Renal cortex interstitium (tissue), 11 donors: ENCODE results near the gene ANKRD55. TPM values are rescaled to one million over a fixed set of nuclear protein-coding genes. Genes with fewer than 3 reads are reported as not detected.
"Not testable (repeated sequence)": the region's sequence is repeated elsewhere in the genome, so short reads cannot be mapped to it uniquely, and the experiment has no call there.

Experiments used
- DNase-seq, 11 donors: peaks; one replicate each; pipeline ENCODE4 v3.0.0-alpha.2; 2013; ENCODE audit warnings: low read depth in 9 of 11, low spot score in 4 of 11; ENCODE audit errors: extremely low read depth in 1 of 11
- polyA plus RNA-seq, 3 donors: library from polyadenylated mRNA; unstranded; fragments of 120-200 nt; gene quantifications; one replicate each; pipeline ENCODE4 v1.2.1, GENCODE V29; 2013; ENCODE audit not compliant: insufficient read length in 3 of 3

ANKRD55 gene
- polyA plus RNA-seq, 3 donors, result 1.2 to 1.4 (median 1.4) TPM

- no peak for DNase-seq
Observed at GRCh38 chr5:56095579-56096102, 137.5 kb downstream of the ANKRD55 start.

DNA sequence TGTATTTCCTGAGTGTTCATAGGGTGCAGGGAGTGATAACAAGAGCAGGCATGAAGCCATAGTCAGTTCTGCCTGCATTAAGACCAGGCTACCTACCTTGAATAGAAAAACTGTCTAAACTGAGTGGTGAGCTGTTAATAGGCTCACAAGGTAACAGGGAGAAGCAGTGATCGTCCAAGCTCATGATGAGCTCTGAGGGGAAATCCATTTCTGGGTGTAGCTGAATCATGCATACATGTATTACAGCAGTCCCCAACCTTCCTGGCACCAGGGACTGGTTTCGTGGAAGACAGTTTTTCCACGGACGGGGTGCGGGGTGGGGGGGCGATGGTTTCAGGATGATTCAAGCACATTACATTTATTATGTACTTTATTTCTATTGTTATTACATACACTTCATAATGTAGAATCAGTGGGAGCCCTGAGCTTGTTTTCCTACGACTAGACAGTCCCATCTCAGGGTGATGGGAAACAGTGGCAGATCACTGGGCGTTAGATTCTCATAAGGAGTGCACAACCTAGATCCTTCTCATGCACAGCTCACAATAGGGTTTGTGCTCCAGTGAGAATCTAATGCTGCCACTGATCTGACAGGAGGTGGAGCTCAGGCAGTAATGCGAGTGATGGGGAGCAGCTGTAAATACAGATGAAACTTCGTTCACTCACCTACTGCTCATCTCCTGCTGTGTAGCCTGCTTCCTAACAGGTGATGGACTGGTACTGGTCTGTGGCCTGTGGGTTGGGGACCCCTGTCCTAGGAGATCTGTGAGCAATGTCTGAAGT, 138.4 kb downstream of the ANKRD55 start:
- DNase-seq, result no peak

DNA sequence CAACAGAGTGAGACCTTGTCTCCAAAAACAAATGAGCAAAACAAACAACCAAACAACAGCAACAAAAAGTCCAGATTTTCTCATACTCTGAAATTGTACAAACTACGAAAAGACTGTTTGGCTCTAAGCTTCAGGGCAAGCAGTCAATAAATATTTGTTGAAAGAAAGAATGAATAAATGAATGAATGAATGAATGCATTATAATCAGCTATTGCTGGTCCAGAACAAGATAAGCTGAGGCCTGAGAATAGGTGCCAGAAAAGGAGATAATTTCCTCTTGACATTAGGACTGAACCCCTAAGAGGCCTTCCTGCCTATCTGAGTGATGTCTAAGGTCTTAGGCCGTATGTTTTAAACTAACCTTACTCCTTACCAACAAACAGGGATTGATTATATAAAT, 139.2 kb downstream of the ANKRD55 start:
- DNase-seq, result no peak

DNA sequence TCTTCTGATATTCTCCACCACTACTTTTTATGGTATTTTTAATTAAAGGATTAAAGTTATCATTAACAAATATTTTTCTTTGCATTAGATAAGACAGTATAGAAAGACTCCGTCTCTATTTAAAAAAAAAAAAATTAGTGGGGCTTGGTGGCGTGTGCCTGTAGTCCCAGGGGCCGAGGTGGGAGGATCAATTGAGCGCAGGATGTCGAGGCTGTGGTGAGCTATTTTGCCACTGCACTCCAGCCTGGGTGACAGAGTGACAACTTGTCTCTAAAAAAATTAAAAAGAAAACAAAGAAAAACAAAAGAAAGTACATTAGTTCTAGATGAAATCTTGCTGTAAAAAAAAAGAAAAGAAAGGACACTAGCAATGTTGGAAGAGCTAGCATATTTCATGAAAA, 141.0 kb downstream of the ANKRD55 start:
- DNase-seq, result no peak

DNA sequence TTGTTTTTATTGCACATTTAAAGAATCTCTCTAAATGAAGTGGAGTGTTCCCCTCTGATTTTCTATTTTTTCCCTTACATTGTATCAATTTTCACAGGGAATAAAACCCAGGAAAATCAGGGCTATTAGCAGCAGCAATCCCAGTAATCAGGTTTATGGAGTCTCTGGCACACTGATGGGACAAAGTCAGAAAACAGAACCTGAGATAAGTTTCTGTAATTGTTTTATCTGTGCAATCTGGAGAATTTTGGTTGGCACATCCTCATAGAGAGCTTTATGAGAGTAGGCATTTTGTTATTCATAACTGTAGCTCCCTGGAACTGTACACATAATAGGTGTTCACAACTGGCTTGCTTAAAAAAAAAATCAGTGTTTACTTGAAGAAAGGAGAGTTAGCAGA, 141.5 kb downstream of the ANKRD55 start:
- DNase-seq, result no peak

DNA sequence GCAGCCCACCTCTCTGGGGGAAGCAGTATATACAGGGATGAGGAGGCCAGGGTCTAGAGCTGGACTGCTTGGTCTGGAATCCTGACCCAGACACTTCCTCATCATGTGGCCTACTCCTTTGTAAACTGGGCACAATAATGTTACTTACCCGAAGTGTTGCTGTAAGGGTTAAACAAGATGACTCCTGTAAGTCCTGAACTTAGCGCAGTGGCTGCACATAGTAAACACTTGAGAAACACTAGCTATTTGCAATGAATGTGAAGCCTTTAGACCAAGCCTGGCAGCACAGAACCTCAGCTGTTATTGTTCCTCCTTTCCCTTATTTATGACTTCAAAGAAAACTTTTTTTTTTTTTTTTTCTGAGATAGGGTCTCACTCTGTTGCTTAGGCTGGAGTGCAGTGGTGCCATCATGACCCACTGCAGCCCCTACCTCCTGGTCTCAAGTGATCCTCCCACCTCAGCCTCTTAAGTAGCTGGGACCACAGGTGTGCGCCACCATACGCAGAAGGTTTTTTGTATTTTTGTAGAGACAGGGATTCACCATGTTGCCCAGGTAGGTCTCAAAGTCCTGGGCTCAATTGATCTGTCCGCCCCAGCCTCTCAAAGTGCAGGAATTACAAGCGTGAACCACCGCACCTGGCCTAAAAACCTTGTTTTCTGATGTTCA, 142.2 kb downstream of the ANKRD55 start:
- DNase-seq, result no peak

GRCh38 chr5:56088967-56089829, 143.9 kb downstream of the ANKRD55 start:
- DNase-seq, result no peak

DNA sequence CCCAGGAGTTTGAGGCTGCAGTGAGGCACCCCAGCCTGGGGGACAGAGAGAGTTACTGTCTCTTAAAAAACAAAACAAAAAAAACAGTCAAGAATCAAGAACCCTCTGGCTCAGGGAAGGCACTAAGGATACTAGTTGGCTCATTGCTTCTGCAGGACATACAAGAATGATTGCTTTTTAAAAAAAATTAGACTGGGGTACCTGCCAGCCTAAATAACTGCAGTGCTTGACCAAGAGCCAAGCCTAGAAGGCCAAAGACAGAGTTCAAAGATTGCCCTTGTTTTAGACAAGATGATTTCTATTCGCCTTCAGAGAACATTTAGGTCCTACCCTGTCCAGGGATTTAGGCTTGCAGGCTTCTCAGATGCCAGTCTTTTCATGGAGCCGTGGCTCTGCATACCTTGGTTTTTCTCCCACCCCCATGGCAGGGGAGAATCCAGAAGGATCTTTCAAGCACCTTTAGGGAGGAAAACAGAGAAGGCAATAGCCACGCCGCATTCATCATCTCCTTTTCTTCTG, 144.6 kb downstream of the ANKRD55 start:
- DNase-seq, result no peak

DNA sequence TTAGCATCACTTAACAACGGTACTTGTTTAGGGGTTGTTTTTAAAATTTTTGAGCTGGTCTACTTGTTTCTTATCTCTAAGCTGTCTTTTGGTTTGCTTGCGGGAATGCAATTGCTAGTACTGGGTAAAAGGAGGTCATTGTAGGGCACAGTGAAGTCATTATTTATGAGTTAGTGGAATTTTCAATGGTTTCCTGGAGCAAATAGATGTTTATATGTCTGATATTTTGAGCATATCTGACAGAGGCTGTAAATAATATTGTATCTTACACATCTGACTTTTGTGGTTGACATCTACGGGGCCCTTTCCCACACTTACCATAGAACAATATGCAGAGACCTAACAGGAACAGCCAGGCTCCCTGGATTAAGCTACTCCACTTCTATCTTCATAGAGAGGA, 147.9 kb downstream of the ANKRD55 start:
- no peak for DNase-seq

- DNase-seq, result no peak
Observed at GRCh38 chr5:56083286-56083854, 149.8 kb downstream of the ANKRD55 start.

DNA sequence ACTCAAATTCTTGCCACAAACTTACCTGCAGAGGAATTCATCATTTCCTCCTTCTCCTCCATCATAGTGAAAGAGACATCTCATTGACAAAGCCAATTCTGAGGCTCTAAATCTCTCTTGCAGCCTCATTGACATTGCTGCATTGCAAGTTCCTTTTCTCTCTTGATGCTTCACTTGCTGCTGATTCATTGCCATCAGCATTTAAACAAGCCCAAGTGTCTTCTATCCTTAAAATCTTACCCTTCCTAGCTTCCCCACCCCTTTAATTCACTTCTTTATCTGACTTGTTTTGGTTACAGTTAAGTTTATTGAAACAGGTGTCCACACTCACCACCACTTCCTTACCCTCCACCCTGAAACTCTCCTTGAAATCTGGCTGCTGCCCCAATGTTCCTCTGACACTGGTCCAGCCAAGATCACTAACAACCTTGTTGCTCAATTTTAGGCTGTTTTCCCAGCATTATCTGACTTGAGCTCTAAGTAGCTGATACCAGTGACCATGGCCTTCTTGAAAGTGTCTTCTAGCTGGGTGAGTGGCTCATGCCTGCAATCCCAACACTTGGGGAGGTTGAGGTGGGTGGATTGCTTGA, 152.0 kb downstream of the ANKRD55 start:
- DNase-seq, result not testable (repeated sequence)

GRCh38 chr5:56080375-56081052, 152.6 kb downstream of the ANKRD55 start:
- DNase-seq, result no peak

DNA sequence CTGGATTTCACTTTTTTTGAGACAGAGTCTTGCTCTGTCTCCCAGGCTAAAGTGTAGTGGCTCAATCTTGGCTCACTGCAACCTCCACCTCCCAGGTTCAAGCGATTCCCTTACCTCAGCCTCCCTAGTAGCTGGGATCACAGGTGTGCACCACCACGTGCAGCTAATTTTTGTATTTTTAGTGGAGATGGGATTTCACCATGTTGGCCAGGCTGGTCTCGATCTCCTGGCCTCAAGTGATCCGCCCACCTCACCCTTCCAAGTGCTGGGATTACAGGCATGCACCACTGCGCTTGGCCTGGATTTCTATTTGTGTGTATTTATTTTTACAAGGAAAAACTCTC, 154.0 kb downstream of the ANKRD55 start:
- DNase-seq, result not testable (repeated sequence)

DNA sequence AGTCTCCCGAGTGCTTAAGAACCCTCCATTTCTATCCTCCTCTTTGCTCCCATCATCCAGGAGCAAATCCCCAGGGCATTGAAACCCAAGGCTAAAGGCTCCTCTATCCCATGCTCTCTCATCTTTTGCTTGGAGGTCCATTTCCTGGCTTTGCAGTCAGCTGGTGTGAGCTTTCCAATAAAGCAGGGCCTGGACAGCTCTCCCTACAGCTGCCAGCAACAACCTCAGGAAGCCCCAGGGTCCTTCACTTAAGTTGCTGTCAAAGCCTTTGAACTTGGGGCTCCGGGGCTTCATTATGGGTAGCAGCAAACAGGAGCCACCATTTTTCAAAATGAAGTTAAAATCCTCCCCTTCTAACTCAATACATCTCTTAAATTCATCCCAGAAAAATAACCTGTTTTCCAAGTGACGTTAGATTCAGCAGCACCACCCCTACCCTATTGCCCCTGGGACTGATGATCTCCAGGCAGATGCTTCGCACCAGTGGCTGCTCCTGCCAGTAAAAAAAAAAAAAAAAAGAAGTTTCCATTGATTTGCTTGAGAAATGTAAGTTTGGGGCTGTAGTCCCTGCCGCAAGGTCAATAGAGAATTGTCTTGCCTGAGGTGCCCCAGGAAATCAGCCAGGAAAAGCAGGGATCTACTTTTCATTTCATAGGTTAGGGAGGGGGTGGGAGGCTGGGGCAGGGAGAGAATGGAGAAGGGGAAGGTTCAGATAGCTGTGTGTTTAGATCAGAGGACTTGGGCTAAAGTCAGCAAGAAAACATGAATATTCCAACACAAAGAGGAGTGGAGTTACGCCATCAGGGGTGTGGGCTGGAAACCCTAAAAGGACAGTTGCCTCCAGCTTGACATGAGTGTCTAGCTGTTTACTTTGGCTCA, 154.6 kb downstream of the ANKRD55 start:
- DNase-seq, result no peak

- no peak for DNase-seq
Observed at GRCh38 chr5:56077796-56078233, 155.3 kb downstream of the ANKRD55 start.

DNA sequence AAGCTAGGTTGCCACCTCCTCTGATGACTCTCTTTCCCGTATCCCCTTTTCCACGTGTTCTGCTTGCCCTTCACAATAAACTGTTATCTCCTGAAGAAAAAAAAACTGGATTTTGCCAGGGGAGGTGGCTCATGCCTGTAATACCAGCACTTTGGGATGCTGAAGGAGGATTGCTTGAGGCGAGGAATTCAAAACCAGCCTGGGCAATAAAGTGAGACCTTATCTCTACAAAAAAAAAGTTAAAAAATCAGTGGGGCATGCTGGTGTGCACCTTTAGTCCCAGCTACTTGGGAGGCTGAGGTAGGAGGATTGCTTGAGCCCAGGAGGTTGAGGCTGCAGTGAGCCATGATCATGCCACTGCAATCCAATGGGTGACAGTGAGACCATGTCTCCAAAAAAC, 156.6 kb downstream of the ANKRD55 start:
- no peak for DNase-seq

GRCh38 chr5:56075361-56075760, 157.8 kb downstream of the ANKRD55 start:
- peak in 7 of 11 donors; percentile 44 to 65 (median 57) for DNase-seq
